HepG2 (cell line): Measurements from ENCODE around the gene RPS19BP1. TPM values are rescaled to one million over a fixed set of nuclear protein-coding genes. Genes with fewer than 3 reads are reported as not detected.
A peak's percentile ranks its signal among the peaks of the same experiment; 100 is the strongest.

ENCODE experiments used
- ARID2 ChIP-seq: sonication (generic); formaldehyde crosslinking; IDR thresholded peaks from 2 replicates; pipeline ENCODE4 v1.8.1; 2022; ENCODE audit warnings: mild to moderate bottlenecking, missing genetic modification reagents, borderline replicate concordance
- CREB1 ChIP-seq, 2 experiments: fragments of 450-650 bp in 1 of 2; IDR thresholded peaks; 2 replicates each; pipeline ENCODE4 v1.6.1; 2016 to 2017; ENCODE audit warnings: control low read depth in 1 of 2, mild to moderate bottlenecking in 1 of 2, missing compliant biosample characterization in 1 of 2, missing genetic modification characterization in 1 of 2
- FOXA1 ChIP-seq, 2 experiments: fragments of 450-650 bp in 1 of 2; sonication (generic) in 1 of 2; formaldehyde crosslinking in 1 of 2; IDR thresholded peaks; 2 replicates each; pipeline versions ENCODE4 v1.4.0 to v1.6.1; 2016 to 2020; ENCODE audit warnings: missing genetic modification reagents in 1 of 2
- FOXC1 ChIP-seq: sonication (generic); formaldehyde crosslinking; IDR thresholded peaks from 2 replicates; pipeline ENCODE4 v1.8.0; 2022; ENCODE audit warnings: mild to moderate bottlenecking, missing genetic modification reagents, borderline replicate concordance
- GTF3A ChIP-seq: sonication (generic); formaldehyde crosslinking; conservative IDR thresholded peaks from 2 replicates; pipeline ENCODE4 v1.4.0; 2020; ENCODE audit warnings: mild to moderate bottlenecking, missing genetic modification reagents
- HOXA3 ChIP-seq: sonication (generic); formaldehyde crosslinking; IDR thresholded peaks from 2 replicates; pipeline ENCODE4 v1.5.0; 2020; ENCODE audit warnings: missing genetic modification reagents
- KLF11 ChIP-seq: IDR thresholded peaks from 2 replicates; pipeline ENCODE4 v1.6.1; 2016; ENCODE audit warnings: missing compliant biosample characterization
- KLF13 ChIP-seq: sonication (generic); formaldehyde crosslinking; IDR thresholded peaks from 2 replicates; pipeline ENCODE4 v1.4.0; 2020; ENCODE audit warnings: mild to moderate bottlenecking, missing genetic modification reagents
- MYNN ChIP-seq: sonication (generic); formaldehyde crosslinking; IDR thresholded peaks from 2 replicates; pipeline ENCODE4 v1.4.0; 2020; ENCODE audit warnings: mild to moderate bottlenecking, low read depth, missing genetic modification reagents
- NCOA1 ChIP-seq: sonication (generic); formaldehyde crosslinking; IDR thresholded peaks from 2 replicates; pipeline ENCODE4 v1.9.0; 2021; ENCODE audit warnings: missing genetic modification reagents
- NFRKB ChIP-seq: fragments of 450-650 bp; IDR thresholded peaks from 2 replicates; pipeline ENCODE4 v1.6.1; 2017
- NR3C1 ChIP-seq: sonication (generic); formaldehyde crosslinking; IDR thresholded peaks from 2 replicates; pipeline ENCODE4 v1.4.0; 2020; ENCODE audit warnings: missing genetic modification reagents
- RFXAP ChIP-seq: sonication (generic); formaldehyde crosslinking; IDR thresholded peaks from 2 replicates; pipeline ENCODE4 v1.4.0; 2020; ENCODE audit warnings: missing genetic modification reagents, borderline replicate concordance
- SKI ChIP-seq: fragments of 450-650 bp; IDR thresholded peaks from one replicate; pipeline ENCODE4 v1.6.1; 2018; ENCODE audit warnings: mild to moderate bottlenecking; ENCODE audit not compliant: partially characterized antibody
- SYNCRIP ChIP-seq: fragments of 200-400 bp; formaldehyde crosslinking; IDR thresholded peaks from 2 replicates; pipeline ENCODE4 v1.6.1; 2018; ENCODE audit warnings: mild to moderate bottlenecking, low read depth, low read length; ENCODE audit not compliant: insufficient read depth
- TAF15 ChIP-seq: fragments of 200-400 bp; formaldehyde crosslinking; IDR thresholded peaks from one replicate; pipeline ENCODE4 v1.6.1; 2018; ENCODE audit warnings: mild to moderate bottlenecking, low read depth, low read length; ENCODE audit not compliant: poor library complexity, severe bottlenecking
- TGIF2 ChIP-seq: IDR thresholded peaks from 2 replicates; pipeline ENCODE4 v1.6.1; 2016; ENCODE audit warnings: control low read depth, missing compliant biosample characterization
- TMF1 ChIP-seq: sonication (generic); formaldehyde crosslinking; IDR thresholded peaks from 2 replicates; pipeline ENCODE4 v1.8.1; 2022; ENCODE audit warnings: low read depth, missing genetic modification reagents
- ZC3H4 ChIP-seq: sonication (generic); formaldehyde crosslinking; IDR thresholded peaks from 2 replicates; pipeline ENCODE4 v1.4.0; 2020; ENCODE audit warnings: missing genetic modification reagents, borderline replicate concordance
- ZKSCAN8 ChIP-seq: IDR thresholded peaks from 2 replicates; pipeline ENCODE4 v1.6.1; 2016; ENCODE audit warnings: borderline replicate concordance, missing genetic modification reagents, missing compliant biosample characterization
- ZMYM3 ChIP-seq: sonication (generic); formaldehyde crosslinking; IDR thresholded peaks from 2 replicates; pipeline ENCODE4 v1.5.1; 2020; ENCODE audit warnings: mild to moderate bottlenecking, missing genetic modification reagents
- ZNF567 ChIP-seq: sonication (generic); formaldehyde crosslinking; IDR thresholded peaks from 2 replicates; pipeline ENCODE4 v1.8.1; 2023; ENCODE audit warnings: mild to moderate bottlenecking, missing genetic modification reagents, borderline replicate concordance
- ZNF879 ChIP-seq: sonication (generic); formaldehyde crosslinking; IDR thresholded peaks from 2 replicates; pipeline ENCODE4 v1.8.1; 2023; ENCODE audit warnings: missing genetic modification reagents
- polyA plus RNA-seq, 8 experiments: library from polyadenylated mRNA; depleted of rRNA in 3 of 8; stranded (reverse) in 7 of 8; unstranded in 1 of 8; fragments of >200 nt; fragmentation: Illumina TruSeq in 4 of 8; extraction: Trizol in 4 of 8; gene quantifications; 2 replicates each; pipeline versions ENCODE4 v1.2.1 to v1.2.3, GENCODE V29; 2011 to 2016; ENCODE audit warnings: low read depth in 4 of 8, missing spikeins in 1 of 8, mixed read lengths in 1 of 8; ENCODE audit not compliant: insufficient read depth in 1 of 8
- total RNA-seq, 5 experiments: library from RNA; depleted of rRNA; stranded (reverse); fragments of >200 nt; fragmentation: Illumina TruSeq; extraction: Trizol; gene quantifications; 2 replicates each; pipeline ENCODE4 v1.2.3, GENCODE V29; 2016; ENCODE audit warnings: low read depth in 1 of 5
- TF ChIP-seq, protein P1 (sequence below): sonication (generic); formaldehyde crosslinking; IDR thresholded peaks from 2 replicates; pipeline ENCODE4 v1.8.0; 2022; ENCODE audit warnings: mild to moderate bottlenecking, missing genetic modification reagents; ENCODE audit not compliant: insufficient replicate concordance
- TF ChIP-seq, protein P2 (sequence below): sonication (generic); formaldehyde crosslinking; IDR thresholded peaks from 2 replicates; pipeline ENCODE4 v1.4.0; 2020; ENCODE audit warnings: missing genetic modification reagents, borderline replicate concordance

Gene RPS19BP1
- total and polyA plus RNA-seq, 2 of the 13 experiments (the other 11 are each of a cell fraction or from before 2014, with no cell fraction given), result 44.3 to 81.3 TPM

DNA sequence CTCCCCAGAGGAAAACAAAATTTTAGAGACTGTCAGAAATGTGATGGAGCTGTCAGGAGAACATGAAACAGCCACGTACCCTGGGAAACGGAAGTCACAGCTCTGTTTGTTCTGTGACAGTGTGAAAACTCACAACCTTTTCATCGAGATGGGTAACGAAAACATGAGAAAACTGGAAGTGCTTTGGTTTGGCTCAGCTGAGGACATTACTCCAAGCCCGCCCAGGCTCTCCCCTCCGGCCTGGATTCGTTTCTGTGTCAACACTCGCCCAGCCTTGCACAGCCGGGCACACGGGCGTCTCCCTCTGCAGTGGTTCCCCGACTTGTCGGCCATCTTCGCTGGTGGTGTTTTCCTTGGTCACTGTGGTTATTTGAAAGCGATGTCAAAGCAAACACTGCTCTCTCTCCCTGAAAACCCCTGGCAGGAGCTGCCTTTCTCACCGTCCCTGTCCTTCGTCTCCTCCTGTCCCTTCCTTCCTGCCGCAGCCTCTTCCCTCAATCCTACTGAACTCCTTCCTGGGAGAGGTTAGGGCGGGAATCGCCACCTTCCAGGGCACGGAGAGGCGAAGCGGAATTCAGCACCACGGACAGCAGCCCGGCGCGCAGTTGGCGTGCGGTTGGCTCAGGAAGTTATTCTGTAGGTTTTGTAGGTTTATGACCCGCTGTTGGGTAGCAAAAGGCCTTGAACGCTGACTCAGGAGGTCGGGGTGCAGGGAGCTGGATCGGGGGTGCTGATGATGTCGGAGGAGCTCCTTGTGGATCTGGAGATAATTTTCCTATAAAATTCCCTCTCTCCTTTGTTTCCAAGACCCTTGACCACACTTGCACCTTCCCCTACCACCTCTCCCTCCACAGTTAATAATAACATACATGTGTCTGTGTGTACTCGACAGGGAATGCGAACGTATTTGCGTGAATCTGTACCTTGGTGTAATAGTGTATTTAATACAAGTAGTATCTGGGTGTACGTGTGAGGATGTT, 13.1 kb upstream of the RPS19BP1 start (continued):
- TF ChIP-seq KLF13 (no peak), ZKSCAN8 (no peak), ZNF567 (CRISPR knock-in tag) (no peak), FOXC1 (peak; percentile 76; the same call in 1 of the 2 replicates), NFRKB (no peak), ZC3H4 (CRISPR knock-in tag) (no peak), GTF3A (CRISPR knock-in tag) (no peak), ZMYM3 (CRISPR knock-in tag) (no peak), TMF1 (peak; percentile 92), MYNN (CRISPR knock-in tag) (peak; percentile 94; the same call in 1 of the 2 replicates), ZNF879 (peak; percentile 83; the same call in 1 of the 2 replicates), SYNCRIP (no peak), RFXAP (CRISPR knock-in tag) (peak; percentile 76; the same call in 1 of the 2 replicates), CREB1 (IDR thresholded peaks at IDR 0.05) (no peak), CREB1 (CRISPR knock-in tag; IDR thresholded peaks at IDR 0.05) (no peak), KLF11 (CRISPR knock-in tag) (peak; percentile 98), NCOA1 (CRISPR knock-in tag) (no peak), ARID2 (CRISPR knock-in tag) (no peak), TGIF2 (CRISPR knock-in tag) (peak; percentile 94; the same call in 1 of the 2 replicates), NR3C1 (CRISPR knock-in tag) (no peak), TAF15 (no peak), SKI (no peak), HOXA3 (CRISPR knock-in tag) (peak; percentile 71), FOXA1 (IDR thresholded peaks at IDR 0.05) (no peak), FOXA1 (CRISPR knock-in tag; IDR thresholded peaks at IDR 0.05) (no peak)
- TF ChIP-seq, protein P1, sequence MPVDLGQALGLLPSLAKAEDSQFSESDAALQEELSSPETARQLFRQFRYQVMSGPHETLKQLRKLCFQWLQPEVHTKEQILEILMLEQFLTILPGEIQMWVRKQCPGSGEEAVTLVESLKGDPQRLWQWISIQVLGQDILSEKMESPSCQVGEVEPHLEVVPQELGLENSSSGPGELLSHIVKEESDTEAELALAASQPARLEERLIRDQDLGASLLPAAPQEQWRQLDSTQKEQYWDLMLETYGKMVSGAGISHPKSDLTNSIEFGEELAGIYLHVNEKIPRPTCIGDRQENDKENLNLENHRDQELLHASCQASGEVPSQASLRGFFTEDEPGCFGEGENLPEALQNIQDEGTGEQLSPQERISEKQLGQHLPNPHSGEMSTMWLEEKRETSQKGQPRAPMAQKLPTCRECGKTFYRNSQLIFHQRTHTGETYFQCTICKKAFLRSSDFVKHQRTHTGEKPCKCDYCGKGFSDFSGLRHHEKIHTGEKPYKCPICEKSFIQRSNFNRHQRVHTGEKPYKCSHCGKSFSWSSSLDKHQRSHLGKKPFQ (CRISPR knock-in tag), result peak; percentile 49
- TF ChIP-seq, protein P2, sequence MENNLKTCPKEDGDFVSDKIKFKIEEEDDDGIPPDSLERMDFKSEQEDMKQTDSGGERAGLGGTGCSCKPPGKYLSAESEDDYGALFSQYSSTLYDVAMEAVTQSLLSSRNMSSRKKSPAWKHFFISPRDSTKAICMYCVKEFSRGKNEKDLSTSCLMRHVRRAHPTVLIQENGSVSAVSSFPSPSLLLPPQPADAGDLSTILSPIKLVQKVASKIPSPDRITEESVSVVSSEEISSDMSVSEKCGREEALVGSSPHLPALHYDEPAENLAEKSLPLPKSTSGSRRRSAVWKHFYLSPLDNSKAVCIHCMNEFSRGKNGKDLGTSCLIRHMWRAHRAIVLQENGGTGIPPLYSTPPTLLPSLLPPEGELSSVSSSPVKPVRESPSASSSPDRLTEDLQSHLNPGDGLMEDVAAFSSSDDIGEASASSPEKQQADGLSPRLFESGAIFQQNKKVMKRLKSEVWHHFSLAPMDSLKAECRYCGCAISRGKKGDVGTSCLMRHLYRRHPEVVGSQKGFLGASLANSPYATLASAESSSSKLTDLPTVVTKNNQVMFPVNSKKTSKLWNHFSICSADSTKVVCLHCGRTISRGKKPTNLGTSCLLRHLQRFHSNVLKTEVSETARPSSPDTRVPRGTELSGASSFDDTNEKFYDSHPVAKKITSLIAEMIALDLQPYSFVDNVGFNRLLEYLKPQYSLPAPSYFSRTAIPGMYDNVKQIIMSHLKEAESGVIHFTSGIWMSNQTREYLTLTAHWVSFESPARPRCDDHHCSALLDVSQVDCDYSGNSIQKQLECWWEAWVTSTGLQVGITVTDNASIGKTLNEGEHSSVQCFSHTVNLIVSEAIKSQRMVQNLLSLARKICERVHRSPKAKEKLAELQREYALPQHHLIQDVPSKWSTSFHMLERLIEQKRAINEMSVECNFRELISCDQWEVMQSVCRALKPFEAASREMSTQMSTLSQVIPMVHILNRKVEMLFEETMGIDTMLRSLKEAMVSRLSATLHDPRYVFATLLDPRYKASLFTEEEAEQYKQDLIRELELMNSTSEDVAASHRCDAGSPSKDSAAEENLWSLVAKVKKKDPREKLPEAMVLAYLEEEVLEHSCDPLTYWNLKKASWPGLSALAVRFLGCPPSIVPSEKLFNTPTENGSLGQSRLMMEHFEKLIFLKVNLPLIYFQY (CRISPR knock-in tag), result peak; percentile 89
